ENCODE data around the gene SBNO1.

DNA sequence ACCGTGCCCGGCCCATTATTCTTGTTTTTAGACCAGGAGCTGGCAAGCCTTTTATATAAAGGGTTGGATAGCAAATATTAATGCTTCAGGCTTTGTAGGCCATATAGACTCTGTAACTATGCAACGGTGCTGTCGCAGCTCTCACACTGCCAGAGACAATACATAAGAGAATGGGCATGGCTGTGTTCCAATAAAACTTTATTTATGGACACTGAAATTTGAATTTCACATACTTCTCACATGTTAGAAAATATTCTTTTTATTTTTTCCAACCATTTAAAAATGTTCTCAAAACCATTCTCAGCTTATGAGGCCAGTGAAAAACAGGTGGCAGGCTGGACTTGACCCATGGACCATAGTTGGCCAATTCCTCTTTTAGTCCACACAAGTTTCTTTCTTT is 80.0 kb downstream of the SBNO1 start:
- TF ChIP-seq EP300 (IDR thresholded peaks at IDR 0.05) (no peak), POLR2A (IDR thresholded peaks at IDR 0.05) (no peak)
- TF ChIP-seq, protein P1, sequence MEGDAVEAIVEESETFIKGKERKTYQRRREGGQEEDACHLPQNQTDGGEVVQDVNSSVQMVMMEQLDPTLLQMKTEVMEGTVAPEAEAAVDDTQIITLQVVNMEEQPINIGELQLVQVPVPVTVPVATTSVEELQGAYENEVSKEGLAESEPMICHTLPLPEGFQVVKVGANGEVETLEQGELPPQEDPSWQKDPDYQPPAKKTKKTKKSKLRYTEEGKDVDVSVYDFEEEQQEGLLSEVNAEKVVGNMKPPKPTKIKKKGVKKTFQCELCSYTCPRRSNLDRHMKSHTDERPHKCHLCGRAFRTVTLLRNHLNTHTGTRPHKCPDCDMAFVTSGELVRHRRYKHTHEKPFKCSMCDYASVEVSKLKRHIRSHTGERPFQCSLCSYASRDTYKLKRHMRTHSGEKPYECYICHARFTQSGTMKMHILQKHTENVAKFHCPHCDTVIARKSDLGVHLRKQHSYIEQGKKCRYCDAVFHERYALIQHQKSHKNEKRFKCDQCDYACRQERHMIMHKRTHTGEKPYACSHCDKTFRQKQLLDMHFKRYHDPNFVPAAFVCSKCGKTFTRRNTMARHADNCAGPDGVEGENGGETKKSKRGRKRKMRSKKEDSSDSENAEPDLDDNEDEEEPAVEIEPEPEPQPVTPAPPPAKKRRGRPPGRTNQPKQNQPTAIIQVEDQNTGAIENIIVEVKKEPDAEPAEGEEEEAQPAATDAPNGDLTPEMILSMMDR (IDR thresholded peaks at IDR 0.05) = no peak

All from sigmoid colon (tissue), 4 donors.